ENCODE results near the gene SLC9A2. TPM values are rescaled to one million over a fixed set of nuclear protein-coding genes. Genes with fewer than 3 reads are reported as not detected.

The SLC9A2 gene
- total and polyA plus RNA-seq, 4 donors = 0.88 TPM; not detected in 3

DNA sequence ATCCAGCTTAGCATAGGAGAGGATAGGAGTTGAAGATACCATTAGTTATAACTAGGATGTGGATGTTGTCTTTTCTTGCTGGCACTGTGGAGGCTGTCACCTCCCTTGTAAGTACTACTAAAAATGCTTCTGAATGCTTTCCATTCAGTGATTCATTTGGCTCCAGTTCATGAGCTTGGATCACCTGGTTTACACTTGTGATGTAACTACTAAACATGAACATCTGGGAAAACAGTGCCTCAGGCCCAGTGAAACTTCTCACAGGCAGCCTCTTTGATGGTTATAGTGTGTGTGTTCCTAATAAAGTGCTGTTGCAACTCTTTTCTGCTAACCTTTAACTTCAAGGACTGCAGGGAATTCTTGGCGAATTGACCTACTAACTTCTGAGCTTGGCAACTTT lies 13.0 kb upstream of the SLC9A2 start:
- H3K4me1 ChIP-seq (ENCODE audit: control insufficient read depth in 1 of 2, insufficient read depth in 2 of 2, low read length in 2 of 2) = no peaks in the 10 kb centered on the region
- no peak for ATAC-seq (ENCODE audit: low FRiP score)
- H3K27me3 ChIP-seq (ENCODE audit: control insufficient read depth in 1 of 2, insufficient read depth in 2 of 2, low read length in 1 of 2) = no peaks in the 10 kb centered on the region
- intact Hi-C loops (cut with DNase I) = no loop called here
- H3K9me3 ChIP-seq (ENCODE audit: control insufficient read depth, low read length) = no peaks in the 10 kb centered on the region
- H3K36me3 ChIP-seq (ENCODE audit: control insufficient read depth in 1 of 2, insufficient read depth in 2 of 2, low read length in 1 of 2) = no peaks in the 10 kb centered on the region
- 54 to 55% methylated on average over 1 of the region's 1 CpG for WGBS, 2 donors
- no peak overlapping the region for H3K27ac ChIP-seq (ENCODE audit: low read depth in 1 of 2, low read length in 2 of 2)
- no peak for DNase-seq
- H3K4me3 ChIP-seq (ENCODE audit: low read length in 2 of 2) = no peak overlapping the region

GRCh38 chr2:102615620-102616436 lies 3.5 kb upstream of the SLC9A2 start:
- H3K27me3 ChIP-seq (ENCODE audit: control insufficient read depth in 1 of 2, insufficient read depth in 2 of 2, low read length in 1 of 2) = no peaks in the 10 kb centered on the region
- peak; percentile 69 to 78 for DNase-seq
- 20 to 23% methylated on average over 5 of the region's 5 CpGs for WGBS, 2 donors
- intact Hi-C loops (cut with DNase I) = loop anchor here (2.0 to 5.0 kb wide), 4 partner anchors 94 to 144 kb away; partner anchors contain the start of gene SLC9A4 (in 2 of the 2)
- no peak overlapping the region for H3K4me3 ChIP-seq (ENCODE audit: low read length in 2 of 2)
- no peak overlapping the region for H3K27ac ChIP-seq (ENCODE audit: low read depth in 1 of 2, low read length in 2 of 2)
- no peaks in the 10 kb centered on the region for H3K9me3 ChIP-seq (ENCODE audit: control insufficient read depth, low read length)
- no peaks in the 10 kb centered on the region for H3K4me1 ChIP-seq (ENCODE audit: control insufficient read depth in 1 of 2, insufficient read depth in 2 of 2, low read length in 2 of 2)
- ATAC-seq (ENCODE audit: low FRiP score) = no peak
- no peaks in the 10 kb centered on the region for H3K36me3 ChIP-seq (ENCODE audit: control insufficient read depth in 1 of 2, insufficient read depth in 2 of 2, low read length in 1 of 2)

DNA sequence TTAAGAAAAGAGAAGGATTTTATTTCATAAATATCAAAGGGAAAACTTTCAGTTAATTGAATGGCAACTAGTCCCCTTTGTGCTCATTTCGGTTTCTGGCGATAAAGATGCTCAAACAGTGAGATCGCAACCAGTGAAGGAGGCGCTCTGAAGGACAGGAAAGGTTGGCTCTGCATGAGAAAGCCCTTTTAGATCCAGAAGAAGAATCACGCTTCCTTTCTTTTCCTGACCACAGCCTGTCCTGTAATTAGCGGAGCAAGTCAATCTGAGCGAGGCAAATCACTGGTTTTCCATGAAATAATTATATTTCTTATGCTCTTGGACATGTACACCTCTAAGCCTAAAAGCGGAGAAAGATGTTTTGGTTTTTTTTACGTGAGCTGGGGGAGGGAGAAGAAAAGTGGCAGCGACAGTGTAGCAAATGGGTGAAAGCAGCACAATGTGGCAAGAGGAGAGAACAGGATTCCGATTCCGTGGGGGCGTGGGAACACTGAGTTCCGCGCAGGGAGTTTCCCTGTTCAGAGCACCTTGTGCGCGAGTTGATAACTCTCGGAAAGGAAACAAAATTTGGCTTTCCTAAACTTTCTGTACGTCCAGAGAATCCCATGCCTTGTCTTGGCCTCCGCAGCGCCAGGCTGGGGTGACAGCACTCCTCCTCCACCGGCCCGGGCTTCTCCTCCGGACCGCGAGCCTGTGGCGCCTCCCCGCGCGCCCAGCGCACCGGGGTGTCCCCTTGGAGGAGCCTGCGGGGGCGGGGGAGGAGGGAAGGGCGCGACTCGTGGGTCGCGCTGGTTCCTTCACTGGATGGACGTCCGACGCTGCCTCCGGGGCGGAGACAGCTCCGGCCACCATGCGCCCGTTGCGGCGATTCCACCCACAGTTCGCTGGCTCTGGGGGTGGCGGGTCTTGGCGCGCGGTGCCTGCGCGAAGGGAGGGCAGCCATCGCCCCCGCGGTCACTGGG lies 620 bp upstream of the SLC9A2 start:
- Histone ChIP-seq H3K27me3 (ENCODE audit: control insufficient read depth in 1 of 2, insufficient read depth in 2 of 2, low read length in 1 of 2) (no peaks in the 10 kb centered on the region), H3K27ac (ENCODE audit: low read depth in 1 of 2, low read length in 2 of 2) (no peak overlapping the region), H3K4me3 (ENCODE audit: low read length in 2 of 2) (peak overlapping the region; percentile 11 to 37), H3K9me3 (ENCODE audit: control insufficient read depth, low read length) (no peaks in the 10 kb centered on the region), H3K36me3 (ENCODE audit: control insufficient read depth in 1 of 2, insufficient read depth in 2 of 2, low read length in 1 of 2) (no peaks in the 10 kb centered on the region), H3K4me1 (ENCODE audit: control insufficient read depth in 1 of 2, insufficient read depth in 2 of 2, low read length in 2 of 2) (no peaks in the 10 kb centered on the region)
- DNase-seq = peak in 1 of 2 donors; percentile 46
- WGBS, 2 donors = 7% methylated on average over 23 to 59 of the region's 59 CpGs
- no peak for ATAC-seq (ENCODE audit: low FRiP score)
- intact Hi-C loops (cut with DNase I) = loop anchor here (5.0 kb wide), 3 partner anchors 96 to 146 kb away; partner anchors contain the start of gene SLC9A4 (in 1 of the 2)

DNA sequence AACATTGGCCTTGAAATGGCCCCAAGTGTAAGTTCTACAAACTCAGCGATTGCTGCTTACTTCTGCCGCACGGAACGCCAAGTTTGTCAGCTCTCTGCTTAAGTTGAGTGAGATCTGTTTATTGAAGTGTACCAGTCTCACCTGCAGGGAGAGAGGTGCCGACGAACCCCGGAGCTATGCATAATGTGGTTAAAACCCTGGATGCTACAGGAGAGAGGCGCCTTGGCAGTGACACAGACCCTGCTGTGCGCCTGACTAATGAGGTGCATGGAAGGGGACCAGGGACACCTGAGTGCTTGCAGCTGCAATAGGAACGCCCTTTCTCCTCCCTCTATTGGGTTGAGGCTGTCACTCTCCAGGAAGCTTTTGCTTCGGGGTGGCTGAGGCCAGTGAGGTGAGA lies 979 bp downstream of the SLC9A2 start:
- DNase-seq (no peak), ATAC-seq (ENCODE audit: low FRiP score) (no peak)
- Histone ChIP-seq H3K9me3 (ENCODE audit: control insufficient read depth, low read length) (no peaks in the 10 kb centered on the region), H3K36me3 (ENCODE audit: control insufficient read depth in 1 of 2, insufficient read depth in 2 of 2, low read length in 1 of 2) (no peaks in the 10 kb centered on the region), H3K4me3 (ENCODE audit: low read length in 2 of 2) (no peak overlapping the region), H3K27me3 (ENCODE audit: control insufficient read depth in 1 of 2, insufficient read depth in 2 of 2, low read length in 1 of 2) (no peaks in the 10 kb centered on the region), H3K27ac (ENCODE audit: low read depth in 1 of 2, low read length in 2 of 2) (no peak overlapping the region), H3K4me1 (ENCODE audit: control insufficient read depth in 1 of 2, insufficient read depth in 2 of 2, low read length in 2 of 2) (no peaks in the 10 kb centered on the region)
- WGBS, 2 donors = 47 to 59% methylated on average over 11 of the region's 11 CpGs
- intact Hi-C loops (cut with DNase I) = no loop called here

GRCh38 chr2:102621630-102622029 lies 2.3 kb downstream of the SLC9A2 start:
- WGBS, 2 donors = 69 to 92% methylated on average over 4 of the region's 4 CpGs
- DNase-seq = no peak
- intact Hi-C loops (cut with DNase I) = no loop called here

GRCh38 chr2:102622646-102623045 lies 3.3 kb downstream of the SLC9A2 start:
- H3K27ac ChIP-seq (ENCODE audit: low read depth in 1 of 2, low read length in 2 of 2) = no peak overlapping the region
- WGBS, 2 donors = 90 to 94% methylated on average over 3 of the region's 3 CpGs
- intact Hi-C loops (cut with DNase I) = no loop called here
- no peaks in the 10 kb centered on the region for H3K9me3 ChIP-seq (ENCODE audit: control insufficient read depth, low read length)
- no peak for DNase-seq
- H3K27me3 ChIP-seq (ENCODE audit: control insufficient read depth in 1 of 2, insufficient read depth in 2 of 2, low read length in 1 of 2) = no peaks in the 10 kb centered on the region
- no peaks in the 10 kb centered on the region for H3K4me1 ChIP-seq (ENCODE audit: control insufficient read depth in 1 of 2, insufficient read depth in 2 of 2, low read length in 2 of 2)
- no peak for ATAC-seq (ENCODE audit: low FRiP score)
- H3K36me3 ChIP-seq (ENCODE audit: control insufficient read depth in 1 of 2, insufficient read depth in 2 of 2, low read length in 1 of 2) = no peaks in the 10 kb centered on the region
- no peak overlapping the region for H3K4me3 ChIP-seq (ENCODE audit: low read length in 2 of 2)

More at GRCh38 chr2:102621630-102622029, 2.3 kb downstream of the SLC9A2 start:
- Histone ChIP-seq H3K36me3 (ENCODE audit: control insufficient read depth in 1 of 2, insufficient read depth in 2 of 2, low read length in 1 of 2) (no peaks in the 10 kb centered on the region), H3K27me3 (ENCODE audit: control insufficient read depth in 1 of 2, insufficient read depth in 2 of 2, low read length in 1 of 2) (no peaks in the 10 kb centered on the region), H3K9me3 (ENCODE audit: control insufficient read depth, low read length) (no peaks in the 10 kb centered on the region), H3K27ac (ENCODE audit: low read depth in 1 of 2, low read length in 2 of 2) (no peak overlapping the region), H3K4me1 (ENCODE audit: control insufficient read depth in 1 of 2, insufficient read depth in 2 of 2, low read length in 2 of 2) (no peaks in the 10 kb centered on the region), H3K4me3 (ENCODE audit: low read length in 2 of 2) (no peak overlapping the region)
- no peak for ATAC-seq (ENCODE audit: low FRiP score)

- no peaks in the 10 kb centered on the region for H3K4me1 ChIP-seq (ENCODE audit: control insufficient read depth in 1 of 2, insufficient read depth in 2 of 2, low read length in 2 of 2)
- intact Hi-C loops (cut with DNase I) = no loop called here
- H3K27me3 ChIP-seq (ENCODE audit: control insufficient read depth in 1 of 2, insufficient read depth in 2 of 2, low read length in 1 of 2) = no peaks in the 10 kb centered on the region
- H3K4me3 ChIP-seq (ENCODE audit: low read length in 2 of 2) = no peak overlapping the region
- no peak for DNase-seq
- no peak for ATAC-seq (ENCODE audit: low FRiP score)
- no peaks in the 10 kb centered on the region for H3K9me3 ChIP-seq (ENCODE audit: control insufficient read depth, low read length)
- 54 to 60% methylated on average over 4 of the region's 4 CpGs for WGBS, 2 donors
- no peaks in the 10 kb centered on the region for H3K36me3 ChIP-seq (ENCODE audit: control insufficient read depth in 1 of 2, insufficient read depth in 2 of 2, low read length in 1 of 2)
- H3K27ac ChIP-seq (ENCODE audit: low read depth in 1 of 2, low read length in 2 of 2) = no peak overlapping the region
Measured at GRCh38 chr2:102630458-102630857, 11.1 kb downstream of the SLC9A2 start.

DNA sequence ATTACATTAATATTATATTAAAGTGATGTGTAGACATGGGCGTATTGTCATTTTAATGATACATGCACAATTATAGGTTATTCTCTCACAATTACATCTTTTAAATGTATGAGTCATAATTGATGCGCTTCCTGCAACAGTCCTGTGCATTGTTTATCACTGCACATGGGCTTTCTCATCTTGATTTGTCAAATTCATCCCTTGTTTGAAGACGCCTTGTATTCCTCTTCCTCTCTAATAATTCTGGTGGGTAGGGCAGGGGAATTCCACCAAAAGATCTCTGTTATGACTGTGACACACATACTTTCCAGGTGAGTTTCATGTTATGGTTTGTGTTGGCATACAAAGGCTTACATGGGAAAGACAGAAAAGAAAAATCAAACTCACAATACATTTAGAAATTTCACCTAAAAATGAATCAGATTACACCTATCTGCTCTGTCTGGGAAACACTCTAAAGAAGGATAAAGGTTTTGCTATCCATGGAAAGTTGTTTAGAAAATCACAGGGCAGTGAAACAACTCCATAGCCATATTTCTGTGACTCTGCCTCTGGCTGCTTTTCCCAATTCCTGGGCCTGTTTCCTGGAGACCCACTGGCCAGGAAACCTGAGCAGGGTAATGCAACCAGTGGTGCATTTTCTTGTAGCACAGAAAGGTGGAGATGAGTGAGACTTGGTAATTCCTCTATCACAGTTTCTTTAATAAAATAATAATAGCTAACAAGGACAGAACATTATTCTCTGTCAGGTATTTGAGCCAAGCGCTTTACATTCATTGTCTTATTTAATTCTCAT lies 13.2 kb downstream of the SLC9A2 start:
- intact Hi-C loops (cut with DNase I) = no loop called here
- no peak for DNase-seq
- 94 to 95% methylated on average over 4 of the region's 4 CpGs for WGBS, 2 donors
- no peaks in the 10 kb centered on the region for H3K27me3 ChIP-seq (ENCODE audit: control insufficient read depth in 1 of 2, insufficient read depth in 2 of 2, low read length in 1 of 2)
- no peak overlapping the region for H3K4me3 ChIP-seq (ENCODE audit: low read length in 2 of 2)
- H3K27ac ChIP-seq (ENCODE audit: low read depth in 1 of 2, low read length in 2 of 2) = no peak overlapping the region
- no peaks in the 10 kb centered on the region for H3K36me3 ChIP-seq (ENCODE audit: control insufficient read depth in 1 of 2, insufficient read depth in 2 of 2, low read length in 1 of 2)
- H3K9me3 ChIP-seq (ENCODE audit: control insufficient read depth, low read length) = no peaks in the 10 kb centered on the region
- no peaks in the 10 kb centered on the region for H3K4me1 ChIP-seq (ENCODE audit: control insufficient read depth in 1 of 2, insufficient read depth in 2 of 2, low read length in 2 of 2)
- ATAC-seq (ENCODE audit: low FRiP score) = no peak
